DND-41 (cell line): ENCODE measurements around the gene JAKMIP2.

Experiments
- ATAC-seq: fragments of 200-7000 bp; cut with Tn5 transposase; 3 replicates; pipeline ENCODE4 v1.9.1; 2021; ENCODE audit warnings: low read depth; ENCODE audit not compliant: insufficient read depth
- DNase-seq: peaks from one replicate; pipeline ENCODE4 v3.0.0-alpha.2; 2020
- H2AFZ ChIP-seq: 2 replicates; pipeline ENCODE4 v1.6.0; 2012; ENCODE audit warnings: low read depth, low read length
- H3K27ac ChIP-seq: 2 replicates; pipeline ENCODE4 v1.5.1; 2012; ENCODE audit warnings: low read length, inconsistent platforms
- H3K27me3 ChIP-seq: fragments of 200-600 bp; sonication (generic); 2 replicates; pipeline ENCODE4 v1.6.0; 2012; ENCODE audit warnings: low read length, mild to moderate bottlenecking, inconsistent platforms; ENCODE audit not compliant: insufficient read depth, poor library complexity
- H3K36me3 ChIP-seq: 2 replicates; pipeline ENCODE4 v1.5.1; 2012; ENCODE audit warnings: low read length, inconsistent platforms; ENCODE audit not compliant: insufficient read depth
- H3K4me1 ChIP-seq: 2 replicates; pipeline ENCODE4 v1.5.1; 2012; ENCODE audit warnings: mild to moderate bottlenecking, low read length; ENCODE audit not compliant: insufficient read depth
- H3K4me2 ChIP-seq: 2 replicates; pipeline ENCODE4 v1.6.0; 2012; ENCODE audit warnings: mild to moderate bottlenecking, moderate library complexity, low read length, inconsistent platforms; ENCODE audit not compliant: insufficient read depth
- H3K4me3 ChIP-seq, 2 experiments: fragments of 200-600 bp in 1 of 2; shearing (Covaris generic) in 1 of 2; 2 replicates each; pipeline ENCODE4 v1.5.1; 2012 to 2016; ENCODE audit warnings: inconsistent platforms in 2 of 2, low read length in 2 of 2, mild to moderate bottlenecking in 2 of 2, low read depth in 1 of 2, moderate library complexity in 1 of 2
- H3K79me2 ChIP-seq: 2 replicates; pipeline ENCODE4 v1.6.0; 2012; ENCODE audit warnings: low read length, inconsistent platforms; ENCODE audit not compliant: insufficient read depth
- H3K9ac ChIP-seq: 2 replicates; pipeline ENCODE4 v1.6.0; 2012; ENCODE audit warnings: low read depth, mild to moderate bottlenecking, inconsistent platforms, low read length, moderate library complexity
- H3K9me3 ChIP-seq: 2 replicates; pipeline ENCODE4 v1.5.1; 2012; ENCODE audit warnings: low read length, moderate library complexity, mild to moderate bottlenecking, inconsistent platforms; ENCODE audit not compliant: insufficient read depth, severe bottlenecking
- H4K20me1 ChIP-seq: 2 replicates; pipeline ENCODE4 v1.6.0; 2012; ENCODE audit warnings: low read length; ENCODE audit not compliant: insufficient read depth
- CTCF ChIP-seq: IDR thresholded peaks from 2 replicates; pipeline ENCODE4 v1.5.1; 2012; ENCODE audit warnings: borderline replicate concordance, low read length, moderate library complexity, mild to moderate bottlenecking; ENCODE audit not compliant: poor library complexity, severe bottlenecking; ENCODE audit errors: extremely low read depth
- EZH2 ChIP-seq: IDR thresholded peaks from 3 replicates; pipeline ENCODE4 v1.6.1; 2012; ENCODE audit warnings: borderline replicate concordance, low read depth, mild to moderate bottlenecking, moderate library complexity, low read length, inconsistent platforms; ENCODE audit not compliant: severe bottlenecking

Gene JAKMIP2

GRCh38 chr5:147573211-147573610 is 209.3 kb downstream of the JAKMIP2 start:
- no peak for ATAC-seq
- H3K4me2 ChIP-seq, result no peak overlapping the region
- no peak overlapping the region for H3K9ac ChIP-seq
- H3K9me3 ChIP-seq, result no peaks in the 10 kb centered on the region
- no peaks in the 10 kb centered on the region for H3K4me1 ChIP-seq
- no peak overlapping the region for H2AFZ ChIP-seq
- H3K79me2 ChIP-seq, result no peaks in the 10 kb centered on the region
- H4K20me1 ChIP-seq, result no peaks in the 10 kb centered on the region
- no peak overlapping the region for H3K4me3 ChIP-seq
- DNase-seq, result no peak
- no peak overlapping the region for H3K27ac ChIP-seq
- TF ChIP-seq EZH2, result no peak
- no peak for TF ChIP-seq CTCF
- no peaks in the 10 kb centered on the region for H3K27me3 ChIP-seq
- H3K36me3 ChIP-seq, result no peaks in the 10 kb centered on the region

GRCh38 chr5:147568710-147569406 is 213.7 kb downstream of the JAKMIP2 start:
- Histone ChIP-seq H4K20me1 (no peaks in the 10 kb centered on the region), H2AFZ (no peak overlapping the region), H3K4me1 (no peaks in the 10 kb centered on the region), H3K36me3 (no peaks in the 10 kb centered on the region), H3K27me3 (no peaks in the 10 kb centered on the region), H3K9ac (no peak overlapping the region), H3K9me3 (no peaks in the 10 kb centered on the region), H3K79me2 (no peaks in the 10 kb centered on the region), H3K4me2 (no peak overlapping the region), H3K27ac (no peak overlapping the region), H3K4me3 (no peak overlapping the region)
- DNase-seq, result no peak
- no peak for TF ChIP-seq CTCF
- no peak for TF ChIP-seq EZH2
- ATAC-seq, result no peak

- no peak overlapping the region for H3K4me3 ChIP-seq
- no peak overlapping the region for H3K4me2 ChIP-seq
- no peaks in the 10 kb centered on the region for H3K4me1 ChIP-seq
- no peaks in the 10 kb centered on the region for H4K20me1 ChIP-seq
- H3K79me2 ChIP-seq, result no peaks in the 10 kb centered on the region
- no peak overlapping the region for H2AFZ ChIP-seq
- no peaks in the 10 kb centered on the region for H3K27me3 ChIP-seq
- no peaks in the 10 kb centered on the region for H3K9me3 ChIP-seq
- no peak for DNase-seq
- peak; percentile 40; the same call in 1 of the 3 replicates for ATAC-seq
- no peak overlapping the region for H3K27ac ChIP-seq
- TF ChIP-seq EZH2, result no peak
- no peak for TF ChIP-seq CTCF
- H3K36me3 ChIP-seq, result no peaks in the 10 kb centered on the region
- no peak overlapping the region for H3K9ac ChIP-seq
Observed at GRCh38 chr5:147567917-147568598, 214.5 kb downstream of the JAKMIP2 start.
